ENCODE measurements around the gene SCGB1A1. TPM values are rescaled to one million over a fixed set of nuclear protein-coding genes. Genes with fewer than 3 reads are reported as not detected.

The SCGB1A1 gene
- total RNA-seq, 1 donor from 2014 or later = not detected

DNA sequence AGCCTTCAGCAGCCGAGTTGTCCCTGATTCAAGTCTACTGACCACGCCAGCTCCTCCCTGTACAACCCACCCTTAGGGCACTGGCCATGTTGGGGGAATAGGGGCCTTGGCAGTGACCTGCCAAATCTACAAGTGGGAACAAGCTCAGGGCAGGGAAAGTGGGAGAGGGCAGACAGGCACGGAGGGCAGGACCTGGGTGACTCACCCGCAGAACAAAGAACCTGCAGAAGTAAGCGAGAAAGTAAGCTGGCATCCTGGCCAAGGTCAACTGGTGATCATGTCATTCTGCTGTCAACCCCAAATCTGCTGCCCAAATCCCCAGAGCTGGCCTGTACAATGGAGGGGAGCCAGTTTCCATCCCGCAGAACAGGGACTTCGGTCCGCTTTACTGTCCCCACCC is 7.9 kb upstream of the SCGB1A1 start:
- Mint-ChIP-seq H3K27me3 (ENCODE audit: insufficient read depth, low read depth) (no peaks in the 10 kb centered on the region), H3K4me1 (peaks cover 2% of the 10 kb centered on the region), H3K36me3 (no peaks in the 10 kb centered on the region), H3K4me3 (no peak overlapping the region), H3K27ac (no peak overlapping the region), H3K9me3 (no peaks in the 10 kb centered on the region)
- H3K9ac ChIP-seq = no peak overlapping the region
- H4K20me1 ChIP-seq (ENCODE audit: low read depth) = no peaks in the 10 kb centered on the region
- H3K36me3 ChIP-seq = no peaks in the 10 kb centered on the region
- DNase-seq (ENCODE audit: low spot score) = no peak
- no peaks in the 10 kb centered on the region for H3F3A ChIP-seq (ENCODE audit: low read depth)
- H3K4me2 ChIP-seq = no peak overlapping the region
- no peaks in the 10 kb centered on the region for H3K9me3 ChIP-seq (ENCODE audit: low read depth)
- no peak overlapping the region for H3K4me3 ChIP-seq
- H3K27ac ChIP-seq = no peak overlapping the region
- H3K79me2 ChIP-seq (ENCODE audit: low read depth) = no peaks in the 10 kb centered on the region
- no peak for TF ChIP-seq EZH2phosphoT487 (IDR thresholded peaks at IDR 0.05)
- TF ChIP-seq, protein P1, sequence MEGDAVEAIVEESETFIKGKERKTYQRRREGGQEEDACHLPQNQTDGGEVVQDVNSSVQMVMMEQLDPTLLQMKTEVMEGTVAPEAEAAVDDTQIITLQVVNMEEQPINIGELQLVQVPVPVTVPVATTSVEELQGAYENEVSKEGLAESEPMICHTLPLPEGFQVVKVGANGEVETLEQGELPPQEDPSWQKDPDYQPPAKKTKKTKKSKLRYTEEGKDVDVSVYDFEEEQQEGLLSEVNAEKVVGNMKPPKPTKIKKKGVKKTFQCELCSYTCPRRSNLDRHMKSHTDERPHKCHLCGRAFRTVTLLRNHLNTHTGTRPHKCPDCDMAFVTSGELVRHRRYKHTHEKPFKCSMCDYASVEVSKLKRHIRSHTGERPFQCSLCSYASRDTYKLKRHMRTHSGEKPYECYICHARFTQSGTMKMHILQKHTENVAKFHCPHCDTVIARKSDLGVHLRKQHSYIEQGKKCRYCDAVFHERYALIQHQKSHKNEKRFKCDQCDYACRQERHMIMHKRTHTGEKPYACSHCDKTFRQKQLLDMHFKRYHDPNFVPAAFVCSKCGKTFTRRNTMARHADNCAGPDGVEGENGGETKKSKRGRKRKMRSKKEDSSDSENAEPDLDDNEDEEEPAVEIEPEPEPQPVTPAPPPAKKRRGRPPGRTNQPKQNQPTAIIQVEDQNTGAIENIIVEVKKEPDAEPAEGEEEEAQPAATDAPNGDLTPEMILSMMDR (IDR thresholded peaks at IDR 0.05) = no peak
- no peak for TF ChIP-seq EZH2 (IDR thresholded peaks at IDR 0.05)
- H3K4me1 ChIP-seq = no peaks in the 10 kb centered on the region
- no peak overlapping the region for H2AFZ ChIP-seq (replicated peaks)
- H3K27me3 ChIP-seq = no peaks in the 10 kb centered on the region

- H3K27me3 Mint-ChIP-seq (ENCODE audit: insufficient read depth, low read depth) = no peaks in the 10 kb centered on the region
- H3K27ac ChIP-seq = no peak overlapping the region
- H3K27ac Mint-ChIP-seq = no peak overlapping the region
- no peaks in the 10 kb centered on the region for H3K36me3 Mint-ChIP-seq
- peaks cover 2% of the 10 kb centered on the region for H3K4me1 Mint-ChIP-seq
- no peak overlapping the region for H2AFZ ChIP-seq (replicated peaks)
- H3K36me3 ChIP-seq = no peaks in the 10 kb centered on the region
- no peak overlapping the region for H3K4me3 Mint-ChIP-seq
- no peaks in the 10 kb centered on the region for H3K79me2 ChIP-seq (ENCODE audit: low read depth)
- H3F3A ChIP-seq (ENCODE audit: low read depth) = no peaks in the 10 kb centered on the region
- no peaks in the 10 kb centered on the region for H3K9me3 ChIP-seq (ENCODE audit: low read depth)
- TF ChIP-seq, protein P1 (IDR thresholded peaks at IDR 0.05) = no peak
- TF ChIP-seq EZH2phosphoT487 (IDR thresholded peaks at IDR 0.05) = no peak
- H3K9me3 Mint-ChIP-seq = no peaks in the 10 kb centered on the region
- DNase-seq (ENCODE audit: low spot score) = no peak
- no peak overlapping the region for H3K4me3 ChIP-seq
- no peaks in the 10 kb centered on the region for H4K20me1 ChIP-seq (ENCODE audit: low read depth)
- H3K4me1 ChIP-seq = no peaks in the 10 kb centered on the region
- H3K4me2 ChIP-seq = no peak overlapping the region
- no peak overlapping the region for H3K9ac ChIP-seq
- H3K27me3 ChIP-seq = no peaks in the 10 kb centered on the region
Measured at GRCh38 chr11:62411524-62411923, 7.3 kb upstream of the SCGB1A1 start.

- Histone ChIP-seq H3K4me3 (no peak overlapping the region), H3K4me1 (no peaks in the 10 kb centered on the region), H3K4me2 (no peak overlapping the region), H3K79me2 (ENCODE audit: low read depth) (no peaks in the 10 kb centered on the region), H4K20me1 (ENCODE audit: low read depth) (no peaks in the 10 kb centered on the region), H3K9ac (no peak overlapping the region), H3K36me3 (no peaks in the 10 kb centered on the region), H3K27ac (no peak overlapping the region), H3K9me3 (ENCODE audit: low read depth) (no peaks in the 10 kb centered on the region), H3F3A (ENCODE audit: low read depth) (no peaks in the 10 kb centered on the region), H3K27me3 (no peaks in the 10 kb centered on the region), H2AFZ (replicated peaks) (no peak overlapping the region)
- Mint-ChIP-seq H3K4me1 (peaks cover 2% of the 10 kb centered on the region), H3K9me3 (no peaks in the 10 kb centered on the region), H3K4me3 (no peak overlapping the region), H3K27ac (no peak overlapping the region), H3K27me3 (ENCODE audit: insufficient read depth, low read depth) (no peaks in the 10 kb centered on the region), H3K36me3 (no peaks in the 10 kb centered on the region)
- no peak for DNase-seq (ENCODE audit: low spot score)
- no peak for TF ChIP-seq EZH2 (IDR thresholded peaks at IDR 0.05)
- TF ChIP-seq, protein P1 (IDR thresholded peaks at IDR 0.05) = no peak
- TF ChIP-seq EZH2phosphoT487 (IDR thresholded peaks at IDR 0.05) = no peak
Measured at GRCh38 chr11:62413060-62413696, 5.7 kb upstream of the SCGB1A1 start.
